Natural killer cell (primary cell): ENCODE data around the gene LGALS3BP. TPM values are rescaled to one million over a fixed set of nuclear protein-coding genes. Genes with fewer than 3 reads are reported as not detected.

Experiments used
- ATAC-seq, 3 donors: fragments of 150-1000 bp in 2 of 3; fragments of 200-7000 bp in 1 of 3; cut with Tn5 transposase; 1 replicate in 1 of 3; 2 replicates in 2 of 3; pipeline ENCODE4 v1.10.0; 2021; ENCODE audit warnings: mild to moderate bottlenecking in 2 of 3, moderate library complexity in 2 of 3
- DNase-seq, 2 donors: peaks; one replicate each; pipeline versions ENCODE4 v3.0.0 to v3.0.0-alpha.2; 2013 to 2021; ENCODE audit warnings: mixed read lengths in 1 of 2
- H3K27ac ChIP-seq: one replicate; pipeline ENCODE4 v1.5.1; 2013; ENCODE audit warnings: mild to moderate bottlenecking, low read length
- H3K27me3 ChIP-seq: one replicate; pipeline ENCODE4 v1.6.1; 2013; ENCODE audit warnings: low read length; ENCODE audit not compliant: control insufficient read depth, insufficient read depth
- H3K36me3 ChIP-seq: one replicate; pipeline ENCODE4 v1.6.1; 2013; ENCODE audit warnings: low read length; ENCODE audit not compliant: control insufficient read depth, insufficient read depth
- H3K4me1 ChIP-seq: one replicate; pipeline ENCODE4 v1.6.1; 2013; ENCODE audit warnings: low read length; ENCODE audit not compliant: control insufficient read depth, insufficient read depth
- H3K4me3 ChIP-seq: one replicate; pipeline ENCODE4 v1.5.1; 2013; ENCODE audit warnings: low read length
- H3K9me3 ChIP-seq: one replicate; pipeline ENCODE4 v1.6.1; 2013; ENCODE audit warnings: low read length; ENCODE audit not compliant: control insufficient read depth, insufficient read depth
- H3K27ac Mint-ChIP-seq, 2 donors: one replicate each; pipeline ENCODE4 v1.8.0; 2022; ENCODE audit warnings: mild to moderate bottlenecking in 2 of 2, mixed read lengths in 2 of 2, moderate library complexity in 1 of 2
- H3K27me3 Mint-ChIP-seq, 2 donors: one replicate each; pipeline ENCODE4 v1.8.0; 2022; ENCODE audit warnings: low read depth in 2 of 2, mixed read lengths in 2 of 2
- H3K36me3 Mint-ChIP-seq: one replicate; pipeline ENCODE4 v1.8.0; 2022; ENCODE audit warnings: mixed read lengths
- H3K4me1 Mint-ChIP-seq, 2 donors: one replicate each; pipeline ENCODE4 v1.8.0; 2022; ENCODE audit warnings: mixed read lengths in 2 of 2
- H3K4me3 Mint-ChIP-seq: one replicate; pipeline ENCODE4 v1.8.0; 2022; ENCODE audit warnings: mild to moderate bottlenecking, moderate library complexity, mixed read lengths
- H3K9me3 Mint-ChIP-seq, 2 donors: one replicate each; pipeline ENCODE4 v1.8.0; 2022; ENCODE audit warnings: mixed read lengths in 2 of 2
- CTCF ChIP-seq: fragments of 200-600 bp; IDR thresholded peaks from one replicate; pipeline ENCODE4 v1.8.0; 2022; ENCODE audit warnings: antibody characterized with exemption
- WGBS: methylation state at CpG from one replicate; pipeline ENCODE4 v1.1.7; 2013; ENCODE audit warnings: missing lambda C conversion rate; ENCODE audit not compliant: insufficient coverage; 5-methylcytosine and 5-hydroxymethylcytosine counted together
- intact Hi-C: fragments of 100-400 bp; cut with micrococcal nuclease; formaldehyde crosslinking; loops from one replicate; pipeline ENCODE4 v1.14.2; 2022
- total RNA-seq, 4 donors: library from RNA; stranded (reverse); fragments of 120-200 nt in 1 of 4; gene quantifications; one replicate each; pipeline versions ENCODE4 v1.2.3 to v1.2.4, GENCODE V29; 2013 to 2022

LGALS3BP gene
- total RNA-seq, 3 donors from 2014 or later (not counting 1 experiment from before 2014, with no cell fraction given) = 4.2 to 8.8 (median 4.2) TPM

- H3K27ac ChIP-seq = no peak overlapping the region
- no peak overlapping the region for H3K27ac Mint-ChIP-seq
- DNase-seq (no peak), ATAC-seq (no peak)
- H3K9me3 Mint-ChIP-seq = no peaks in the 10 kb centered on the region
- H3K9me3 ChIP-seq = no peaks in the 10 kb centered on the region
- H3K4me1 Mint-ChIP-seq = peaks cover 25 to 32% of the 10 kb centered on the region in 2 donors
- no peaks in the 10 kb centered on the region for H3K36me3 Mint-ChIP-seq
- no peak overlapping the region for H3K4me3 Mint-ChIP-seq
- no peaks in the 10 kb centered on the region for H3K27me3 ChIP-seq
- no peak overlapping the region for H3K4me3 ChIP-seq
- H3K4me1 ChIP-seq = peaks cover 14% of the 10 kb centered on the region
- no peak for TF ChIP-seq CTCF
- WGBS = 98% methylated on average over 29 of the region's 29 CpGs
- no peaks in the 10 kb centered on the region for H3K27me3 Mint-ChIP-seq
- intact Hi-C loops = no loop called here
- H3K36me3 ChIP-seq = peaks cover 28% of the 10 kb centered on the region
These were observed 10.8 kb upstream of the LGALS3BP start for GRCh38 chr17:78990349-78991016.

- no peaks in the 10 kb centered on the region for H3K27me3 ChIP-seq
- no peak for TF ChIP-seq CTCF
- no peak overlapping the region for H3K4me3 ChIP-seq
- intact Hi-C loops = no loop called here
- ATAC-seq (no peak), DNase-seq (no peak)
- WGBS = 65% methylated on average over 6 of the region's 6 CpGs
- H3K36me3 ChIP-seq = peaks cover 27% of the 10 kb centered on the region
- H3K27me3 Mint-ChIP-seq = no peaks in the 10 kb centered on the region
- no peak overlapping the region for H3K27ac ChIP-seq
- no peaks in the 10 kb centered on the region for H3K36me3 Mint-ChIP-seq
- H3K9me3 Mint-ChIP-seq = no peaks in the 10 kb centered on the region
- H3K4me1 Mint-ChIP-seq = peaks cover 19% of the 10 kb centered on the region in 2 donors
- no peak overlapping the region for H3K4me3 Mint-ChIP-seq
- no peaks in the 10 kb centered on the region for H3K9me3 ChIP-seq
- peaks cover 14% of the 10 kb centered on the region for H3K4me1 ChIP-seq
- H3K27ac Mint-ChIP-seq = no peak overlapping the region
These were observed 8.4 kb upstream of the LGALS3BP start for GRCh38 chr17:78988152-78988551.

GRCh38 chr17:78986649-78987328 is 7.1 kb upstream of the LGALS3BP start:
- DNase-seq (no peak), ATAC-seq (peak in 2 of 3 donors; percentile 10 to 19)
- TF ChIP-seq CTCF = no peak
- H3K9me3 ChIP-seq = no peaks in the 10 kb centered on the region
- H3K27ac ChIP-seq = no peak overlapping the region
- Mint-ChIP-seq H3K4me1 (peaks cover 13% of the 10 kb centered on the region in 2 donors), H3K9me3 (no peaks in the 10 kb centered on the region), H3K4me3 (no peak overlapping the region), H3K27ac (no peak overlapping the region), H3K36me3 (no peaks in the 10 kb centered on the region), H3K27me3 (no peaks in the 10 kb centered on the region)
- no peak overlapping the region for H3K4me3 ChIP-seq
- H3K27me3 ChIP-seq = no peaks in the 10 kb centered on the region
- H3K4me1 ChIP-seq = peaks cover 14% of the 10 kb centered on the region
- intact Hi-C loops = no loop called here
- peaks cover 15% of the 10 kb centered on the region for H3K36me3 ChIP-seq
- WGBS = 4% methylated on average over 15 of the region's 15 CpGs
